K562 (cell line): ENCODE measurements around the gene PTPRE.

Experiments
- BRF1 ChIP-seq: IDR thresholded peaks from 3 replicates; pipeline ENCODE4 v1.6.1; 2011; ENCODE audit warnings: borderline replicate concordance, mild to moderate bottlenecking; ENCODE audit not compliant: insufficient read length; ENCODE audit errors: extremely low read depth
- CCNT2 ChIP-seq: IDR thresholded peaks from 2 replicates; pipeline ENCODE4 v1.6.1; 2011; ENCODE audit warnings: borderline replicate concordance, low read depth, mild to moderate bottlenecking, moderate library complexity, mixed read lengths, low read length; ENCODE audit not compliant: insufficient read length; ENCODE audit errors: extremely low read depth
- EZH2 ChIP-seq: IDR thresholded peaks from 2 replicates; pipeline ENCODE4 v1.6.1; 2012; ENCODE audit warnings: low read depth, mild to moderate bottlenecking, inconsistent platforms, low read length, borderline replicate concordance
- GATA2 ChIP-seq: sonication (generic); formaldehyde crosslinking; IDR thresholded peaks from 2 replicates; pipeline ENCODE4 v1.4.0; 2020; ENCODE audit warnings: mild to moderate bottlenecking, missing genetic modification reagents
- HNRNPLL ChIP-seq: fragments of 200-400 bp; formaldehyde crosslinking; IDR thresholded peaks from 2 replicates; pipeline ENCODE4 v1.6.1; 2017; ENCODE audit warnings: low read length, low read depth, mild to moderate bottlenecking; ENCODE audit not compliant: poor library complexity, severe bottlenecking
- MED1 ChIP-seq: sonication (generic); formaldehyde crosslinking; IDR thresholded peaks from 2 replicates; pipeline ENCODE4 v1.8.1; 2023; ENCODE audit warnings: missing genetic modification reagents, borderline replicate concordance
- POLR2A ChIP-seq: fragments of 450-650 bp; conservative IDR thresholded peaks from 2 replicates; pipeline ENCODE4 v1.6.1; 2016
- YY1 ChIP-seq, 3 experiments: IDR thresholded peaks; 2 replicates each; pipeline ENCODE4 v1.6.1; 2011; ENCODE audit warnings: low read length in 2 of 3, mild to moderate bottlenecking in 2 of 3, moderate library complexity in 2 of 3, borderline replicate concordance in 1 of 3, control low read depth in 1 of 3, low read depth in 1 of 3; ENCODE audit not compliant: insufficient read depth in 3 of 3, insufficient replicate concordance in 2 of 3, control insufficient read depth in 1 of 3, insufficient read length in 1 of 3; ENCODE audit errors: extremely low read depth in 1 of 3
- ZFX ChIP-seq: sonication (generic); formaldehyde crosslinking; IDR thresholded peaks from 2 replicates; pipeline ENCODE4 v1.8.0; 2022; ENCODE audit warnings: mild to moderate bottlenecking, missing genetic modification reagents, moderate library complexity
- ZNF263 ChIP-seq: sonication (generic); formaldehyde crosslinking; IDR thresholded peaks from 2 replicates; pipeline ENCODE4 v1.8.0; 2022; ENCODE audit warnings: mild to moderate bottlenecking, missing genetic modification reagents, borderline replicate concordance
- TF ChIP-seq, protein P1 (sequence below), 2 experiments: fragments of 450-650 bp in 1 of 2; sonication (generic) in 1 of 2; formaldehyde crosslinking in 1 of 2; IDR thresholded peaks in 1 of 2; conservative IDR thresholded peaks in 1 of 2; 2 replicates each; pipeline versions ENCODE4 v1.6.1 to v1.8.1; 2016 to 2023; ENCODE audit warnings: mild to moderate bottlenecking in 2 of 2, moderate library complexity in 2 of 2, inconsistent platforms in 1 of 2, missing genetic modification reagents in 1 of 2
- TF ChIP-seq, protein P2 (sequence below): sonication (generic); formaldehyde crosslinking; IDR thresholded peaks from 2 replicates; pipeline ENCODE4 v1.5.0; 2020; ENCODE audit warnings: missing genetic modification reagents
- TF ChIP-seq, protein P3 (sequence below): fragments of 450-650 bp; IDR thresholded peaks from 2 replicates; pipeline ENCODE4 v1.6.1; 2016

DNA sequence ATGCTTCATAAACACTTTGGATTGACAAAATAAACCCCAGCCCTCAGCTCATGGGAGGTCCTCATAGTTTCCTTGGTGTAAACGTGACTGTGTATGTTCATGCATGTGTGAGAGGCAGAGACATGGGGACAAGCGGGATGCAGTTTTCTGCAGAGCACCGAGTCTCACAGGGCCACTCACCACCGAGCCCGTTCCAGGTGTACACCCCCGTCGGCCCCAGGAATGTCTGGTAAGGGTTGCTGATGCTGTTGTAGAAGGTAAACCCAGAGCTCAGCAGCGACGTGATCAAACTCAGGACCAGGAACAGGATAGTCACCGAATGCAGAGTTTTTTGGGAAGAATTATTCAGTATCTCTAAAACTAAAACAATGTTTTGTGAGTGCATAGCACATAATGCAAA is 23.4 kb upstream of the PTPRE start:
- TF ChIP-seq POLR2A, result no peak
- TF ChIP-seq YY1 (IDR thresholded peaks at IDR 0.05; ENCODE audit: borderline replicate concordance in 1 of 3, control insufficient read depth in 1 of 3, extremely low read depth in 1 of 3, insufficient read depth in 3 of 3, insufficient read length in 1 of 3, insufficient replicate concordance in 2 of 3, low read depth in 1 of 3, low read length in 2 of 3), result no peak
- no peak for TF ChIP-seq BRF1
- no peak for TF ChIP-seq ZFX (CRISPR knock-in tag)
- no peak for TF ChIP-seq MED1
- no peak for TF ChIP-seq ZNF263
- TF ChIP-seq, protein P1, sequence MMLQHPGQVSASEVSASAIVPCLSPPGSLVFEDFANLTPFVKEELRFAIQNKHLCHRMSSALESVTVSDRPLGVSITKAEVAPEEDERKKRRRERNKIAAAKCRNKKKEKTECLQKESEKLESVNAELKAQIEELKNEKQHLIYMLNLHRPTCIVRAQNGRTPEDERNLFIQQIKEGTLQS (IDR thresholded peaks at IDR 0.05), result no peak
- TF ChIP-seq, protein P1 (CRISPR knock-in tag; conservative IDR thresholded peaks at IDR 0.05), result no peak
- TF ChIP-seq, protein P2, sequence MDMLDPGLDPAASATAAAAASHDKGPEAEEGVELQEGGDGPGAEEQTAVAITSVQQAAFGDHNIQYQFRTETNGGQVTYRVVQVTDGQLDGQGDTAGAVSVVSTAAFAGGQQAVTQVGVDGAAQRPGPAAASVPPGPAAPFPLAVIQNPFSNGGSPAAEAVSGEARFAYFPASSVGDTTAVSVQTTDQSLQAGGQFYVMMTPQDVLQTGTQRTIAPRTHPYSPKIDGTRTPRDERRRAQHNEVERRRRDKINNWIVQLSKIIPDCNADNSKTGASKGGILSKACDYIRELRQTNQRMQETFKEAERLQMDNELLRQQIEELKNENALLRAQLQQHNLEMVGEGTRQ (CRISPR knock-in tag), result no peak
- TF ChIP-seq, protein P3, sequence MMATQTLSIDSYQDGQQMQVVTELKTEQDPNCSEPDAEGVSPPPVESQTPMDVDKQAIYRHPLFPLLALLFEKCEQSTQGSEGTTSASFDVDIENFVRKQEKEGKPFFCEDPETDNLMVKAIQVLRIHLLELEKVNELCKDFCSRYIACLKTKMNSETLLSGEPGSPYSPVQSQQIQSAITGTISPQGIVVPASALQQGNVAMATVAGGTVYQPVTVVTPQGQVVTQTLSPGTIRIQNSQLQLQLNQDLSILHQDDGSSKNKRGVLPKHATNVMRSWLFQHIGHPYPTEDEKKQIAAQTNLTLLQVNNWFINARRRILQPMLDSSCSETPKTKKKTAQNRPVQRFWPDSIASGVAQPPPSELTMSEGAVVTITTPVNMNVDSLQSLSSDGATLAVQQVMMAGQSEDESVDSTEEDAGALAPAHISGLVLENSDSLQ, result no peak
- TF ChIP-seq GATA2 (CRISPR knock-in tag), result no peak
- TF ChIP-seq EZH2, result no peak
- TF ChIP-seq HNRNPLL, result no peak
- TF ChIP-seq CCNT2, result no peak
